Stomach (tissue), 4 donors: Measurements from ENCODE around the gene FBXO9.

Experiments used
- CTCF ChIP-seq, 7 experiments: fragments of 450-650 bp in 4 of 7; fragments of 200-600 bp in 3 of 7; sonication (generic) in 3 of 7; IDR thresholded peaks; one replicate each; pipeline ENCODE4 v1.5.1; 2016 to 2019; ENCODE audit warnings: antibody characterized with exemption in 7 of 7, control low read depth in 2 of 7, mild to moderate bottlenecking in 1 of 7
- EP300 ChIP-seq: sonication (generic); formaldehyde crosslinking; IDR thresholded peaks from one replicate; pipeline ENCODE4 v1.6.1; 2017; ENCODE audit warnings: antibody characterized with exemption
- POLR2A ChIP-seq, 4 donors: fragments of 450-650 bp; IDR thresholded peaks; one replicate each; pipeline ENCODE4 v1.6.1; 2016; ENCODE audit warnings: antibody characterized with exemption in 4 of 4, control low read depth in 2 of 4, mild to moderate bottlenecking in 1 of 4, moderate library complexity in 1 of 4
- POLR2AphosphoS5 ChIP-seq, 3 donors: sonication (generic); formaldehyde crosslinking; IDR thresholded peaks; one replicate each; pipeline ENCODE4 v1.6.1; 2016; ENCODE audit warnings: antibody characterized with exemption in 3 of 3

- TF ChIP-seq CTCF (IDR thresholded peaks at IDR 0.05) = no peak
- no peak for TF ChIP-seq POLR2A (IDR thresholded peaks at IDR 0.05)
- TF ChIP-seq POLR2AphosphoS5 (IDR thresholded peaks at IDR 0.05) = peak in 1 of 3 donors; percentile 62
- no peak for TF ChIP-seq EP300
These were observed 47.2 kb downstream of the FBXO9 start for GRCh38 chr6:53112404-53112803.
